Measurements from ENCODE around the gene HDDC2. TPM values are rescaled to one million over a fixed set of nuclear protein-coding genes. Genes with fewer than 3 reads are reported as not detected.

Gene HDDC2
- total and polyA plus RNA-seq, 9 of the 15 experiments (the other 6 are each of a cell fraction or from before 2014, with no cell fraction given), result 194 to 632 (median 294) TPM

- TF ChIP-seq CEBPG (CRISPR knock-in tag; IDR thresholded peaks at IDR 0.05) (no peak), CEBPG (tag; conservative IDR thresholded peaks at IDR 0.05 in 1 of 2, IDR thresholded peaks at IDR 0.05 in 1 of 2) (no peak), MAFG (tag; conservative IDR thresholded peaks at IDR 0.05) (no peak)
Measured at GRCh38 chr6:125306756-125307149, 5.0 kb upstream of the HDDC2 start (continued).

GRCh38 chr6:125304970-125305660 is 3.3 kb upstream of the HDDC2 start:
- Histone ChIP-seq H2AFZ (ENCODE audit: low read depth, low read length) (no peak overlapping the region), H3K79me2 (ENCODE audit: control insufficient read depth, insufficient read depth, low read length) (peaks cover 20% of the 10 kb centered on the region), H3K9me1 (ENCODE audit: control insufficient read depth, insufficient read depth, low read length) (no peaks in the 10 kb centered on the region), H4K20me1 (replicated peaks; ENCODE audit: control insufficient read depth, insufficient read depth, low read length) (no peaks in the 10 kb centered on the region), H3K4me2 (ENCODE audit: insufficient read depth, low read length) (no peak overlapping the region), H3K4me1 (replicated peaks in 1 of 2; ENCODE audit: control insufficient read depth in 2 of 2, insufficient read depth in 2 of 2, low read length in 2 of 2) (peaks cover 17 to 49% of the 10 kb centered on the region in 2 experiments), H3K27me3 (ENCODE audit: control insufficient read depth in 2 of 2, insufficient read depth in 2 of 2, low read length in 2 of 2) (no peaks in the 10 kb centered on the region), H3K9ac (ENCODE audit: insufficient read depth in 1 of 2, low read depth in 2 of 2, low read length in 2 of 2) (no peak overlapping the region), H3K4me3 (no peak overlapping the region), H3K36me3 (ENCODE audit: control insufficient read depth, insufficient read depth, low read length) (peaks cover 5% of the 10 kb centered on the region), H3K27ac (ENCODE audit: extremely low read depth, low read depth, low read length) (no peak overlapping the region), H3K9me3 (replicated peaks; ENCODE audit: control insufficient read depth, insufficient read depth, low read depth, low read length) (0 out of 2 replicates have a peak, but pooled peaks cover 3% of the 10 kb centered on the region)
- DNase-seq (ENCODE audit: extremely low read depth in 1 of 4, low spot score in 3 of 4) (no peak), ATAC-seq (no peak), FAIRE-seq (no peak)
- BruUV-seq (replicated peaks), result no TSS peak
- intact Hi-C loops (cut with micrococcal nuclease) (loop anchor here (5.0 kb wide), 2 partner anchors 343 to 652 kb away; partner anchors contain the start of genes HINT3 and RNF217), in situ Hi-C loops (cut with MboI) (loop anchor here (10.0 kb wide), 1 partner anchor 430 kb away; no protein-coding TSS in a partner anchor)
- CTCF ChIA-PET (ENCODE audit: low intra/inter-chr PET ratio), result no interaction called here
- POLR2A ChIA-PET, result interaction anchor here (1.7 kb wide), 1 partner anchor 10 kb away, joined by 3 read pairs; no protein-coding TSS in a partner anchor
- no peak for TF ChIP-seq ZNF778 (CRISPR knock-in tag; IDR thresholded peaks at IDR 0.05)
- peak; percentile 66 for TF ChIP-seq RBM25 (IDR thresholded peaks at IDR 0.05; ENCODE audit: low read depth, low read length, severe bottlenecking)
- no peak for TF ChIP-seq SAFB2 (IDR thresholded peaks at IDR 0.05; ENCODE audit: borderline replicate concordance, low read depth, low read length, severe bottlenecking)
- 83% methylated on average over 3 of the region's 3 CpGs for WGBS (ENCODE audit: insufficient coverage, low coverage, missing lambda C conversion rate)
